ENCODE measurements around the gene SPSB2. TPM values are rescaled to one million over a fixed set of nuclear protein-coding genes. Genes with fewer than 3 reads are reported as not detected.

The SPSB2 gene
- total RNA-seq, 1 experiment from 2014 or later = 20.2 TPM

Other genes with a start within 250 kb of the SPSB2 start
- gene LPAR5, start 237.3 kb downstream of the SPSB2 start, total RNA-seq (2014; rRNA removed; shearing (Covaris generic)) = 0.03 TPM in 1 of 2 replicates, not detected in the other
- gene ACRBP, start 225.9 kb downstream of the SPSB2 start, total RNA-seq (2014; rRNA removed; shearing (Covaris generic)) = 0.31 TPM in 1 of 2 replicates, not detected in the other
- 25.1 and 27.4 TPM in 2 replicates for gene ING4, start 210.2 kb downstream of the SPSB2 start, total RNA-seq (2014; rRNA removed; shearing (Covaris generic))
- 23.9 and 42.5 TPM in 2 replicates for gene ZNF384, start 183.9 kb downstream of the SPSB2 start, total RNA-seq (2014; rRNA removed; shearing (Covaris generic))
- not detected in 2 replicates for gene PIANP, start 172.5 kb downstream of the SPSB2 start, total RNA-seq (2014; rRNA removed; shearing (Covaris generic))
- 103 and 108 TPM in 2 replicates for gene COPS7A, start 149.3 kb downstream of the SPSB2 start, total RNA-seq (2014; rRNA removed; shearing (Covaris generic))
- gene MLF2, start 120.2 kb downstream of the SPSB2 start, total RNA-seq (2014; rRNA removed; shearing (Covaris generic)) = 383 and 384 TPM in 2 replicates
- 87.6 and 105 TPM in 2 replicates for gene PTMS, start 106.9 kb downstream of the SPSB2 start, total RNA-seq (2014; rRNA removed; shearing (Covaris generic))
- 0.05 and 0.56 TPM in 2 replicates for gene LAG3, start 100.8 kb downstream of the SPSB2 start, total RNA-seq (2014; rRNA removed; shearing (Covaris generic))
- gene CD4, start 83.8 kb downstream of the SPSB2 start, total RNA-seq (2014; rRNA removed; shearing (Covaris generic)) = 0.25 and 0.47 TPM in 2 replicates
- gene GPR162, start 51.5 kb downstream of the SPSB2 start, total RNA-seq (2014; rRNA removed; shearing (Covaris generic)) = not detected in 2 replicates
- 2.2 and 2.7 TPM in 2 replicates for gene P3H3, start 44.9 kb downstream of the SPSB2 start, total RNA-seq (2014; rRNA removed; shearing (Covaris generic))
- 0.97 TPM in 1 of 2 replicates, not detected in the other for gene GNB3, start 32.4 kb downstream of the SPSB2 start, total RNA-seq (2014; rRNA removed; shearing (Covaris generic))
- gene CDCA3, start 22.0 kb downstream of the SPSB2 start, total RNA-seq (2014; rRNA removed; shearing (Covaris generic)) = 95.5 and 126 TPM in 2 replicates
- 122 and 136 TPM in 2 replicates for gene USP5, start 21.2 kb downstream of the SPSB2 start, total RNA-seq (2014; rRNA removed; shearing (Covaris generic))
- 1,358 and 1,438 TPM in 2 replicates for gene TPI1, start 5.8 kb downstream of the SPSB2 start, total RNA-seq (2014; rRNA removed; shearing (Covaris generic))
- gene LRRC23, start 31.5 kb upstream of the SPSB2 start, total RNA-seq (2014; rRNA removed; shearing (Covaris generic)) = 0.61 and 4.6 TPM in 2 replicates
- 7.7 and 9.1 TPM in 2 replicates for gene ENO2, start 41.3 kb upstream of the SPSB2 start, total RNA-seq (2014; rRNA removed; shearing (Covaris generic))
- gene ATN1, start 54.7 kb upstream of the SPSB2 start, total RNA-seq (2014; rRNA removed; shearing (Covaris generic)) = 22.0 and 36.9 TPM in 2 replicates
- gene RNU7-1, start 70.5 kb upstream of the SPSB2 start, total RNA-seq (2014; rRNA removed; shearing (Covaris generic)) = not detected in 2 replicates
- 102 and 112 TPM in 2 replicates for gene C12orf57, start 70.7 kb upstream of the SPSB2 start, total RNA-seq (2014; rRNA removed; shearing (Covaris generic))
- 29.2 and 35.2 TPM in 2 replicates for gene PTPN6, start 78.1 kb upstream of the SPSB2 start, total RNA-seq (2014; rRNA removed; shearing (Covaris generic))
- 417 and 420 TPM in 2 replicates for gene PHB2, start 97.4 kb upstream of the SPSB2 start, total RNA-seq (2014; rRNA removed; shearing (Covaris generic))
- gene EMG1, start 97.6 kb upstream of the SPSB2 start, total RNA-seq (2014; rRNA removed; shearing (Covaris generic)) = 59.5 and 64.0 TPM in 2 replicates
- gene LPCAT3, start 145.2 kb upstream of the SPSB2 start, total RNA-seq (2014; rRNA removed; shearing (Covaris generic)) = 35.9 and 37.3 TPM in 2 replicates
- gene C1S, start 187.4 kb upstream of the SPSB2 start, total RNA-seq (2014; rRNA removed; shearing (Covaris generic)) = 0.56 and 1.1 TPM in 2 replicates
- gene C1R, start 219.1 kb upstream of the SPSB2 start, total RNA-seq (2014; rRNA removed; shearing (Covaris generic)) = 0.03 and 0.53 TPM in 2 replicates
- gene C1RL, start 235.9 kb upstream of the SPSB2 start, total RNA-seq (2014; rRNA removed; shearing (Covaris generic)) = 38.9 and 39.1 TPM in 2 replicates

Measured in HT-29 (cell line).